ENCODE measurements around the gene CFAP65.

Gene CFAP65

DNA sequence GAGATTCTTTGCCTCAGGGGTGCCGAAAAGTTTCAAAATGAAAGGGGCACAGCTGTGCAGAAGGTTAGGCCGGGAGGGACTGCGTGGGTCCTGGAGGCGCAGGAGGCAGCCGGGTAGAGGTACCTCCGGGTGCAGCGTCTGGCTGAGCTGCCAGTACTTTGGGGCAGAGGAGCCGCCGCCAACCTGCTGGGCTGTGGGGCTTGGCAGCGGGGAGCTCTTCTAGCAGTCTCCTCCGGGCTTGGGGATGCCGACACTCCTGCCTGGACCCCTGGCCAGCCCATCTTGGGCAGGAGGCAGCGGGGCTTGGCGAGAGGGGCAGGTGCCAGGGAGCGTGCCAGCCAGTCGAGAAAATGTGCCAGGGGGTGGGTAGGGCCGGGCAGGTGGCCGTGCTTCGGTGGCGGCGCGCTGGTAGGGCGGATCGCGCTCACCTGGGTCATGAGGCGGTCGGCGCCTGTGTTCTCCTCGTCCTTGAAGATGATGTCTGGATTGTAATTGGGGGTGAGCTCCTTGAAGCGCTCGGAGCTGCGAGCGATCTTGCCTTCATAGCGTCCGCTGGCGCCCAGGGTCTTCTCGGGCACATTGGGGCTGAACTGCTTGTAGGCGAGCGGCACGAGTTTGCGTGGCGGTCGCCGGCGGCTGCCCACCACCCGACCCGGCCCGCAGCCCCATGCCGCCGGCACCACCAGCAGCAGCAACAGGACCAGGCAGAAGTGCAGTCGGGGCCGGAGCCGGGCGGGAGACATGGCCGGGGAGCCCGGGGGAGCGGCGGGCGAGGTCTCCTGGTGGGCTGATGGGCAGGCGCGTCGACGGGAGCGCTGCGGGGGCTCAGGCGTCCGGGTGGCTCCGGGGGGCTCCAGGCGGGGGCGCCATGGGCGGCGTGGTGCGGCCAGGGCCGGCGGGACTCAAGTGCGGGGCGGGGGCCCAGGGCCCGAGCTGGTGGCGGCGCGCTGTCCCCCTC, 18.7 kb upstream of the CFAP65 start:
- no peak for DNase-seq (ENCODE audit: low read depth in 3 of 3)

- no peak for DNase-seq (ENCODE audit: low read depth in 3 of 3)
Measured at GRCh38 chr2:219059375-219059724, 18.0 kb upstream of the CFAP65 start.

- no peak for DNase-seq (ENCODE audit: low read depth in 3 of 3)
Measured at GRCh38 chr2:219058541-219059374, 17.4 kb upstream of the CFAP65 start.

GRCh38 chr2:219057709-219058540, 16.6 kb upstream of the CFAP65 start:
- peak; percentile 56 to 72 (median 60) for DNase-seq (ENCODE audit: low read depth in 3 of 3)

- no peak for DNase-seq (ENCODE audit: low read depth in 3 of 3)
Measured at GRCh38 chr2:219056896-219057708, 15.8 kb upstream of the CFAP65 start.

DNA sequence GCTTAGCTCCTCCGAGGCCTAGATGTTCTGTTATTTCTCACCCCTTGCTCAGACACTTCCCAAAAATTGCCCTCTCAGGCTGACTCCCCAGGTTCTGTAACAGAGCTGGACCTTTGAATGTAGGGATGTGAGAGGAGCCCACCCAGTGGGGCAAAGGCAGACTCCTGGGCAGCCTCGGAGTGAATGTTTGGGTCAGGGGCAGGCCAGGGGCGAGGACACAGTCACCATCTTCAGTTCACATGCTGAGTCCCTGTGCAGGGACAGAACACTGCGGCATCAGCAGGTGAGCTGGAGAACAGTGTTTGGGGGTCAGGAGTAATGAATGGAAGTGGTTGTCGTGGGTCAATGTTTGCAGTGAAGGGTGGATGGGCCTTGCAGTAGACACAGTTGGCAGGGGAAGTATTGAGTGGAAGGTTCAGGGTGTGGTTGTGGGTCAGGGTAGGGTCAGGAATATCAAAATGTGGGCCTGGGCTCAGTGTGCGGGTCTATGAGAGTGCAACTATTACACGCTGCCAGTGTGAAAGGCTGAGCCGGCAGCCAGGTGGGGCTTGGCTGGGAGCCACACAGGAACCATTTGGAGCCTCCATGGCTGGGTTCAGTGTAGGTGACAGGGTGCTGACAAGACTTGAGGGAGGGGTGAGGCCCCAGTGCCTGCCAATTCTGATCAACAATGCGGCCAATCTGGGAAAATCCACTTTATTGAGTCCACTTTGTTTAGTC, 15.0 kb upstream of the CFAP65 start:
- DNase-seq (ENCODE audit: low read depth in 3 of 3), result no peak

GRCh38 chr2:219054956-219055903, 13.9 kb upstream of the CFAP65 start:
- DNase-seq (ENCODE audit: low read depth in 3 of 3), result no peak

GRCh38 chr2:219049282-219049681, 8.0 kb upstream of the CFAP65 start:
- no peak for DNase-seq (ENCODE audit: low read depth in 3 of 3)

DNA sequence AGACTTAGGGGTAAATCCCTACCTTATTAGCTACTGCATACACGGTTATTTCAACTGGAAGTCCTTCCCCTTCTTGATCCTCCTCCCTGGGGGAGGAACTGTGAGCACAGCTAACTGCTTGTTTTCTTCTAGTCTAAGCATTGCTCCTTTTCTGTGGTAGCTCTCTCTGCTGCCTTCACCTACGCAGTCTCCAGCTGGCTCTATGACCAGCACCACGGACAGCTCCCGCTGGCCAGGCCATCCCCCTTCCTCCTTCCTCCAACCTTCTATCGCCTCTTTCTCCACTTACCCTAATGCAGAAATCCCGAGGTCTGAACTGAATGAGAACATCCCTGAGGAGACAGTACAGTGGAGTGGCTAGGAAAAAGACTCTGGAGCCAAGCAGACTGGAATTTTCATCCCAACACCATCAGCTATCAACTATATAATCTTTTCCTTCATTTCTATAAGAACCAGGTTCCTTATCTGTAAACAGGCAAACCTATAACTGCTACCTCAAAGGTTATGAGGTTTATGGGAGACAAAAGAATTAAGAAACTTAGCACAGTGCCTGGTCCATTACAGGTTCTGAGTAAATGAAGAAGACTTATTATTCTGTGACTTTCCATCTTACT, 4.7 kb upstream of the CFAP65 start:
- DNase-seq (ENCODE audit: low read depth in 3 of 3), result no peak

GRCh38 chr2:219042750-219043149, 1.4 kb upstream of the CFAP65 start:
- no peak for DNase-seq (ENCODE audit: low read depth in 3 of 3)

DNA sequence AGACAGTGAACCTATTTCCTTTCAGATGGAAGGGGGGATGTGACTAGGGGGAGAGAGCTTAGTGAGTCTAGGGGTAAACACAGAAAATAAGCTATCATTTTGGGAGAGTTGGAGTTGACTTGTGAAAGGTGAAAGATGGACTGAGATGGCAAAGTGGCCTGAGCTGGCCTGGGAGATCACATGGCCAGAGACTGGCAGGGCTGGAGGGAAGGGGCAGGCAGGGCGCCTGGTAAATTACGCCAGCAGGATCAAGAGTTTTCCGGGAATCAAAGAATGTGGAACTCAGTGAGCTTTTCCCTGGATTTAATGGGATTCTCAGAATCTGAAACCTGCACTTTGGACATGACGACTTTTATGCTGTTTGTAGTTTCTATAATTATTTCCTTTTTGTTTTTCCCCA, 841 bp upstream of the CFAP65 start:
- DNase-seq (ENCODE audit: low read depth in 3 of 3), result no peak

DNA sequence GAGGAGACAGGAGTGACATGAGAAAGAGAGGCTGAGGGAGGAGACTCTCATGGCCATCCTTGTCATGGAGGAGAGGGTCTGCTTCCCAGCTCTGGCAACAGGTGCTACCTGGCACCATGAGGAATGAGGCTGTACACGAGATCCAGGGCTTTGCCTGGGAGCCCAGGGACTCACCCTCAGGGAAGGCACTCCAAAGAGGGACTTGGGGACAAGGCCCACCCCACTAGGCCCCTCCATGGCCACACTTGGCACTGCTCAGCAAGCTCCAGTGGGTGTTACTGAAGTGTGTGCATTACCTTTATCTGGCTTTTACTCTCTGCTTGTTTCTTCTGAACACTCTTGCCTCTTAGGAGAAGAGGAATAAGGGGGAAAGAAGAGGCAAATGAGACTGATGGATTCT, 2.7 kb downstream of the CFAP65 start:
- DNase-seq (ENCODE audit: low read depth in 3 of 3), result no peak

DNA sequence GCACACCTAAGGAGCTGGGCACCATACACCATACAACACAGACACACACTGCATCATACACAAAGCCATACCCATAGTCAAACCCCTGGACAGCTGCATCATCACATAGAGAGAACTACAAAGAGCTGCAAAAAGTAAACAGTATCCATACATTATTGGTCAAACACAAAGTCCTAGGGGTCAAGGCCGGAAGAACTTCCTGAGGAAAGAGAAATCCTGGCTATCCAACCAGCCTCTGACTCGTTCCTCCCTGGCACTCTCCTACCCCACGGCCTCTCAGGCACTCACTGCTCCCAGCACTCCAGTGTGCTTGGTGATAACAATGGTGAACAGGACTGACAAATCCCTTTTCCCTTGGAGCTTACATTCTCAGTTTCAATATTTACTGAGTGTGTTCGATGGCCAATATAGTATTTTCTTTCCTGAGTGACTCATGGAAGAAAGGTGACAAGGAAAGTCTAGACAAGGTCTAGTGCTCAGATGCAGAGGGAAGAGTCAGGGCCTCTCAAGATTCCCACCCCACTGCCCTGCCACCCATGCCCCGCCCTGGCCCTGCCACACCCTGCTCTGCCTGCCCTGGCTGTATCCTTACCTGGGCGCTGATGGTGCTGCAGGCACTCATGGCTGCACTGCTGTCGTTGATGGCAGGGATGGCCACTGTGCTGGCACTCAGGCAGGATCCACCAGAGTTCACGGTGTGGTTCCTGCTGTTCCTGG, 3.4 kb downstream of the CFAP65 start:
- DNase-seq (ENCODE audit: low read depth in 3 of 3), result no peak

- DNase-seq (ENCODE audit: low read depth in 3 of 3), result no peak
Measured at GRCh38 chr2:219035942-219036341, 5.4 kb downstream of the CFAP65 start.

GRCh38 chr2:219034823-219035222, 6.5 kb downstream of the CFAP65 start:
- no peak for DNase-seq (ENCODE audit: low read depth in 3 of 3)

- no peak for DNase-seq (ENCODE audit: low read depth in 3 of 3)
Measured at GRCh38 chr2:219032051-219032745, 9.1 kb downstream of the CFAP65 start.

GRCh38 chr2:219031005-219031738, 10.1 kb downstream of the CFAP65 start:
- DNase-seq (ENCODE audit: low read depth in 3 of 3), result no peak

Data from stimulated activated CD4-positive, alpha-beta T cell treated with anti-CD3 and anti-CD28 coated beads, TNF-alpha, amount 100 ng/mL, for 48 hours (primary cell).